ENCODE results near the gene DLGAP1.

The DLGAP1 gene

DNA sequence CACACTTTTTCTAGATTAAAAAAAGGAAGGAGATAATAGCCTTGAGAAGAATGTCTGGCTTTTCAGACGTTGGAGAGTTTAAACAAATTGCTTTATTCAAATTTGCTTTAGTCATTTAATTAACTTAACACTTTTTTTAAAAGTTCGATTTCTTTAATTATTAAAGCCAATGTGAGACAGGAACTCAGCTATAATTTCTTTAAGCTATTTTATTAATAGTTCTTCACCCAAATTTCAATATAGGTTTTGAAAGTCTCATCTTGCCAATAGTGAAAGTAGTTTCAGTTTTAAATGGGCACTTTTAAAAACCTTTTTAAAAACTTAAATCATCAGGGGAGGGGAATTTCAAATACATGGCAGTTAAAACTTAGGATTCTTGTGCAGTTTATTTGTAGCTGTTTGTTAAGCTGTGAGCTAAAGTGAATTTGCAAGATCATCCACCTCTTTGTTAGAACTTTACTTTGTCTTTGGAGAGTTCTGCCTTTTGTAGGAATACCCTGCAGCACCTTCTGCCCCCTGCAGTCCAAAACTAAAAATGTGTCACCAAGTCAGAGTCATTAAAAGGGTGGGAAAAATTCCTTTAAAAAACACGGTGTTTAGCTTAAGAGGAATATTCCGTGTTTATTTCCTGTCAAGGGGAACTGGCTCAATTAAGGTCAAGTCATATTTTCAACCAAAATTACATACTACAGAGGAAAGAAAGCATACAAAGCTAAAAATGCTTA lies 1000.6 kb downstream of the DLGAP1 start:
- no peak for DNase-seq

DNA sequence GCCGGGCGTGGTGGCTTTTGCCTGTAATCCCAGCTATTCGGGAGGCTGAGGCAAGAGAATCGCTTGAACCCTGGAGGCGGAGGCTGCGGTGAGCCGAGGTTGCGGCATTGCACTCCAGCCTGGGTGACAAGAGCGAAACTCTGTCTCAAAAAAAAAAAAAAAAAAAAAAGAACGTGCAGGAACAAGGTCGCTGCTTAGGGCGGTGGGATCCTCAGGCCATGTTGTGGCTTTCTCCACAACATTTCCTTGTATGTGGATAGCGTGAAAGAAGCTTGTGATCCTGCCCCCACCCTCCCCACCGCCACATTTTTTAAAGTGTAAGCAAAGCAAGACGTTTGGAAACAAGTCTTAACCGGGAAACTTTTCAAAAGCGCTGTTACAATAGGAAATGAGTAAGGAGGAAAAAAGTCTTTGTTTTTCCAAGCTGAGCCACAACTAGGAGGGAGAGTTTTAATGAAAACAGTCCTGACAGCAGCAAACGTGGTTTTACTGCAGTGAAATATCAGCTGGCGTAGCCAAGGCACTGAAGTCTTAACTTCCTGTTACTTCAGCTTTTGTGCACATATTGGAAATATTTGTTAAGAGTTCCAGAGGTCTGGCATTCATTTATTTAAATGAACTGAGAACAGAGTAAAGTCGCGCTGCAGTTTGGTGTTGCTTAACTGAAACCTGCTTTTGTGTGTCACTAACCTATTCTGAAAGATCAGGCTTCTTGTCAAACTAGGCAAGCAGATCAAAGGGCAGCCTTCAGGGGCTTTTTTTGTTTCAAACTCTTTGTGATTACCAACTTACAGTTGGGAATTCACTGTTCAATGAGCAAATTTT lies 1001.4 kb downstream of the DLGAP1 start:
- DNase-seq = no peak

DNA sequence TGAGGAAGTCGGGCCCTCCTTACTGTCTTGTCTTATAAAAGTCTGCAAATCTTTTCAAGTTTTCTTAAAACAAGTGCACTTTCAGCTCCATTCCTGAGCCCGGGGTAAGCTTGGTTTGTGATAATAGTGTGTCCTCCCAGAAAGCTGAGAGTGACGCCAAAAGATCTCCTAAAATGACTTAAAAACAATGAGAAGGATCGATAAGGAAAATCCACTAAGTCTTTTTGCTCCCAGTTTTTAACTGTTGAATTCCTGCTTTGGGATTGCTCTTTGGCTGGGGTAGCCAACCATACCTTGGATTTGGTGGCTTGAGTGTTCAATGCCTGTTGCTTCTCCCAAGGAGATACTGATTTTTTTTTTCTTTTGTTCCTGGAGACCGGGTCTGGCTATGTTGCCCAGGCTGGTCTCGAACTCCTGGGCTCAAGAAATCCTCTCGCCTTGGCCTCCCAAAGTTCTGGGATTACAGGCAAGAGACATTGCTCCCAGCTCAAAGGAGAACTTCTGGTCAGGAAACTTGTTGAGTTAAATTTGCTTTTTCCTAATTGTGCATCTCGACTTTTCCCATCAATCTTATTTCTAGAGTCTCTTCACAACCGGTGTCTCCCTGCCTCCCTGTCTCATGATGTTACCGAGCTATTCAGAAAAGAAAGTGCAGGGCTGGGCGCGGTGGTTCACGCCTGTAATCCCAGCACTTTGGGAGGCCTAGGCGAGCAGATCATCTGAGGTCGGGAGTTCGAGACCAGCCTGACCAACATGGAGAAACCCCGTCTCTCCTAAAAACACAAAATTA lies 1002.2 kb downstream of the DLGAP1 start:
- no peak for DNase-seq

DNA sequence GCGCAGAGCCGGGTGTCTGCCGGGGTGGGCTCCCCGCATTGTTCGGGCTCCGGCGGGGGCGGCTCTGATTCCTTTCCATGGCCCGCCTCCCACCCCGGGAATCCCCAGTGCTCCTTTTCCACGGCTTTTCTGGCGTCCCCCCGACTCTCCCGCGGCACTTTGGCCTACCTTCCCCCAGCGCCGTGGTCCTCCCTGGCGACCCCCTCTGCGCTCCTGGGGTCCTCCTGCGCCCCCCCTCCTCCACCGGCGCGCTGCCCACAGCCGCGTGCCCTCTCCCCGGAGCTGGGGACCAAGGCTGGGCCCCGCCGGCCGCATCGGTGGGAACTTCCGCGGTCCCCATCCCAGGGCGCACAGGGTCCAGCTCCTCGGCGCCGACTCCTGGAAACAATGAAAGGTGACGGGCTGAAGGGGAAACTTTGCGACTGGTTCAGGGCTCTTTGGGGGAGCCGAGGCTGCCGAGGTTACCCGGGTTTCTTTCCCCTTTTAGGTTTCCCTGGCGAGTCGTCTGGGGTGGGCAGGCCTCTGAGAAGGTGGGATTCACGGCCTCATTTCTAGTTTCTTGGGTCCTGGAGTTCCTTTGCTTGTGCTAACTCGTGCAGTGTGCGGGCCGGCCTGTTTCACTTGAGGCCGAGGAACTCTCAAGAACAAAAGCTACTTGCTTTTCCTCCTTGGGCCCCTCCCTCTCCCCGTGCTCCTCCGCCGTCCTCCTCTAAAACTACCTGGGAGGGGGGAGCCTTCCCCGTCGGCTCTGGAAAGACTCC lies 1002.9 kb downstream of the DLGAP1 start:
- DNase-seq = peak; percentile 17

DNA sequence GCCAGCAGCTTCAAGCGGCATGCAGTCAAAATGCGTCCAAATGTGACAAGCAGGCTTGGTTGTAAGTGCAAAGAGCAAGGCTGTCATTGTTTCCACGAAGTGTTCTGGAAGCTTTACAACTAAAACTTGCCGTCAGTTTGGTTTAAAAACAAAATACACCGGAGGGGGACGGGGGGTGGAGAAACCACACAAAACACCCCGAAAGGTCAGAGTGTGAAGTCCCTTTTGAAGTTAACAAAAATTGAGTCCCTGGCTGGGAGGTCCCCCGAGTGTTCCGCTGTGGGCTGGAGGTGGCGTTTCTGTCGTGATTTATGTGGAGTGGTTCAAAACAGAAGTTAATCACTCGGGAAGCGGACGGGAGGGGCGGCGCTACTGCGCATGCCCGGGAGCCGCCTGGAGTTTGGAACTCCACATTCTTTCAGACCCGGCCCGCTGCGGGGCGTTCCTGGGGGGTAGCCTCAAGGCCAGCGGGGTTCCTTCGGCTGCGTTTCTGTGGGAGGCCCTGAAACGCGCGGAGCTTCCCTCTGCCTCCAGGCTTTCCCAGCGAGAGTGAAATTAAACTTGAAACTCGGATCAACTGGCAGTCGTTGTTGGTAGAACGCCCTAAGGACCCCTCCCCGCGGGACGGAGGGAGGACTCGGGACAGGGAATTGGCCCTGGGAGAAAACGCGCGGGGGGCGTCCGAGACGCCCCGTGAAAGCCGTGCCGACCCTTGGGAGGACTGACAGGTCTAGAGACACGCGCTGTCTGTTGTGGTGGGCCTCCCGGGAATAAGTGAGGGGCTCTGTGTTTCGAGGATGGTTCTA lies 1003.7 kb downstream of the DLGAP1 start:
- DNase-seq = peak; percentile 76

DNA sequence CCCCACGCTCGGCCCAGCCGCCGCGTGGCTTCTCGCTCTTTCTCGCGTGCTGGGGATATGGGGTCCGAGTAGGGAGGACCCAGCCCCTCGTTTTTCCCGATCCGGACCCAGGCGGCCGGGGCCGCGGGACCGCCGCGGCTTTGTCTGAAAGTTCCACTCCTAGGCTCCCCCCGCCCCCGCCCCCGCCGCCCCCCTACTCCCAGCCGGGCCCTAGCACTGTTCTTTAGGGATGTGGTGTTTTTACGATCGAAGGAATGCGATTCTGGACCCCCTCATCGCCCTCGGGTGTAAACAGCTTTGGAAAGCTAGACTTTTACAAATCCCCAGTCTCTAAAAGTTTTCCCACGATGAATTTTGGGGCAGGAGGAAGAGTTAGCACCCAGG lies 1004.3 kb downstream of the DLGAP1 start:
- DNase-seq = no peak

DNA sequence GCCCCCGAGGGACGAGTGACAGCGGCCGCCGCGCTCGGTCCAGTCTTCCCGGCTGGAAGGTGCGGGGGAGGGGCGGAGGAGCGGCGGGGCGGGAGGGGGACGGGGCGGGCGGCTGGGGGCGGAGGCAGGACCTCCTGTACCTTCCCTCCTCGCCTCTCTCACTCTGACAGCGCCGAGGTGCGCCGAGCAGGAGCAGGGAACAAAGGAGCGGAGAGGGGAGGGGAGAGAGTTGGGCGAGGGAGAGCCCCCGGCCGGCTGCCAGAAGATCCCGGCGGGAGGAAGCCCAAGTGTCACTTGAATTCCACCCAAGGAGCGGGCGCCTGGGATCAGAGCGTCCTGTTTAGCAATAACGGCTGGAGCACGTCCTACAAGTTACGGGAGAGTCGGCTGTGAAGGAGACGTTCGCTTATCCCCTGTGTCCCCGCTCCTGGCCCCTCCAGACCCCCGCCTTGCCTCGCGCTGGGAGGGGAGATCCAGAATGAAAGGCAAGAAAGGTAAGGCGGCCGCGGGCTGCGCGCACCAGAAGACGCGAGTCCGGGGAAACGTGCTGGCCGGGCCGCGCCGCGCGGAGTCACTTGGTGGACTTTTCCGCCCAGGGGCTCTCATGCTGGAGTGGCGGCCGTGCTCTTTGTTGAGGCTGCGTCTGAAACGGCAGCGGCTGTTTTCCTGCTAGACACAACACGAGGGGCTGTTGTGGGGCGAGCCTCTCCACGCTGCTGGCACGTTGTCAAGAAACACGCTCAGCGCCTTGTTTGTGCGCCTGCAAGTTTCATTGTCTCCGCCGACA lies 1004.9 kb downstream of the DLGAP1 start, which contains the start of gene TGIF1:
TGIF1 (plus strand) TSS at position 161 of the 787 bp plus-strand sequence; CDS start at position 479, 318 bp downstream.
- peak; percentile 59 for DNase-seq

DNA sequence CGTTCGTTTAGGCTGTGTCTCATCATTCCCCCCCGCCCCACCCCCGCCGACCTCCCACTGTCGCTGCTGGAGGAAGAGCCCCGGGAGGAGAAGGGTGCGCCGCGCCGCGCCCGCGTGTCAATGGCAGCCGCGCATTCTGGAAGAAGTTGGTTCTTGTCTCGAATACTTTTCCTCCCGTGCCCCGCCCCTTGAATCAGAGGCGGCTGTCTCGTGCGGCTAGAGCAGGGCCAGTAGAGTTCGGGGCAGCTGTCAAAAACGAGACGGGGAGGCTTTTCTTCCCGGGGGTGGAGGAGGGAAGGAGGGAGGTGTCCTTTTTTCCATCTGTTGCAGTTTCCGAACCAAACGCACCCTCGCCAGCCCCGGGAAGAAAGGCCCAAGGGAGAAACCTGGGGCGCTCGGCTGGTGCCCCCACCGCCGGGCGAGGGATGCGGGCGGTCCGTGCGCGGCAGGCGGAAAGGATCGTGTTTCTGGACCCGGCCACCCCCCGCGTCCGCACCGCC lies 1005.5 kb downstream of the DLGAP1 start:
- DNase-seq = peak; percentile 70

DNA sequence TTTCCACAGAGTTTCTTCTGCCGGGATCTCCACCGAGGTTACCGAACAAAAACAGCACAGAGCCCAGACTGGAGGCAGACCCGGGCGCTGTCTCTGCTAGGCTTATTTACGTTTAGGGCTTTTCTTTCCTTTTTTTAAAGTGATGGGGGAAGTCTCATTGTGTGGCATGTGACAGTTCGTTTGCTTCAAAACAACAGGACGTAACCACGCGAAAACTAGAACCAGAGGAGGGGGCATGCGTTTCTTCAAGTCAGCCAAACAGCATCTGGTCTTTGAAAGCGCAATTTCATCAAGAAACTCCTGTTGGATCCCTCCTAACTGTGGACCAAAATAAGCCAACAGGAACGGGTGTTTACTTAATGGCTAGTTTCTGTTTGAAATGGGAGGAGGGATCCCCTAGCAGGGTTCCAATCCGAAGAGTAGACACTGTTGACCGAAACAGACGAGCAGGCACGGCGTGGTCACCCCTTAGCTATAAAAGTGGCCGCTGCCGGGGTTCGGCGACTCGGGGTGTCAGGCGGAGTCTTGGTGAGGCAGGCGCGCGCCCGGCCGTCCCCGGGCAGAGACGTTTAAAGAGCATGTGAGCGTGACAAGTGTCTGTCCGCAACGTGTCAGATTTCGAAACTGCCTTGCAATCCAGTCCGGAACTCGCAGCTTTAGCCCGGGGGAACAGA lies 1006.1 kb downstream of the DLGAP1 start:
- peak; percentile 62 for DNase-seq

DNA sequence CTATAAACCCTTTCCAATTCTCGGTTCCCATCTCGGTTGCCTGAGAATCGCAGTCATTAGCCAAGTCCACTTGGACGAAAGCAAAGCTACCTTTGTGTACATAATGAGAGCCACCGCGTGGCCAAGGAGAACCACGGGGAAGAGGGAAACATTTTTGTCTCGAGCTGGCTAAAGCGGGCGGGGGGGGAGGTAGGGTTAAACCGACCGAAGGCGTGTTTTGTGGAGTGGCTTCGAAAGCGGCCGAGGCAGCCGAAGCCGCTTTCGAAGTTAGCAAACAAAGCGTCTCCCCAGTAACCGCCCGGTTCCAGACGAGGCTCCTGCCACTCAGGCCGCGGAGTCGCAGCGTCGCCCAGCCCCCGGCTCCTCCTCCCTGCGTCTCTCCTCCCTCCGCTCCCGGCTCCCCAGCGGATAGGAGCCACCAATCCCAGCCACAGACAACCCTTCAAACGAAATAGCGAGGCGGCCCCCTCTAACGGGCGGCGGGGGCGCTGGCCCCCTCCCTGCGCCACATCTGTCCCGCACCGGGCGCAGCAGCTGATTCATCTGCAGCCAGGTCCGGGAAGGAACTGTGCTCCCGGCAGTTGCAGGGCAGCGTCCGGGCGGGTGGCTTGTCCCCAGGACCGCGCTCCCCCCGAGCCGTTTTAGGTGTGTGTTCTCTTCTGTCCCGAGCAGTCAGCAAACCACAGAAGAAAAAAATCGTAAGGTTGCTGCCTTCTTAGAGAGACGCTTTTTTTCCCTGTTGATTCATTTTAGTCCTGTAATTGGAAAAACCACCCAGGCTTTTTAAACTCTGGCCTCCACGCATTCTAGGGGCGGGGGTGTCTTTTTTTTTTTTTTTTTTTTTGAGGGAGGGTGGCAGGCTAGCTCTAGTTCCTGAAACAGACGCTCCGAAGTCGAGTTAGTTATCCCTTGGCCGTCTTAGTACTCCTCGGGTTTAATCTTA lies 1006.9 kb downstream of the DLGAP1 start:
- DNase-seq = peak; percentile 42

DNA sequence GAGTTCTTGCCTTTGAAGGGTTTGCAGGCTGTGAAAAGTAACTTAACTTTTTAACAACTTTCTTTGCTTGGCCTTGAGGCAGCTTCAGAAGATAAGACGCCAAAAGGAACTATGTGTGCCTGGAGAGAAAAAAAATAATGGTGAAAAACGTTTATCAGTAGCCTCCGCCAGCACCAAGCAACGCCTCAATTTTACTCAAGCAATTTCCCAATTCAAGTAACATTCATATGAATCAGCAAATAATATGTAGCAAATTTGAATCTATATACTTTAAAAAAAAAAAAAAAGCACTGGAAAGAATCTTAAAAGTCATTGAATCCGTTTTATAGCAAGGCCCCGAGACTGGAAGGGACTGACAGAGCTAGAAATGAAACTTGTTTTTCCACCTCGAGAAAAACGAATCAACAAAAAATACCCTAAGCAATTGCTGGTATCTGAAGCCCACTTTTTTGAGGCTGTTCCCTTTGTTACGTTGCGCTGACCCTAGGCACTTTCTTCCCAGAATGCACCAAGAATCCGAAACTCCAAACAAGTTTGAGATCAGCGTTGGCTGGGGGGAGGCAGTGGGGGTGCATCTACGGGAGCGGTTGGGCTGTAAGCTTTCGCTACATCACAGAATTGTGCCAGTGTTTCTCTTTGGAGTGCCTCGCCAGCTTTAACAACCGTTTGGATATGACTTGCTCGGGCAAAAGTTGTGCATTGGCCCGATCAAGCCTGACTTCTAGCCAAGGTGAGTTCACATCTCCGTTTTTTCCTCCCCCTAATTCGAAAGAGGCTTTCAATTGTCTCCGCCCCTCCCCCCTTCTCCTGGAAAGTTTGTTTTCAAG lies 1007.8 kb downstream of the DLGAP1 start:
- no peak for DNase-seq

Data from activated T-cell treated with anti-CD3 and anti-CD28 coated beads for 4 hours (primary cell).